Stimulated activated CD4-positive, alpha-beta T cell treated with anti-CD3 and anti-CD28 coated beads, Interleukin-1b, Interleukin-23, amount 100 ng/mL, for 24 hours (primary cell): ENCODE data around the gene ELANE.
"Not testable (repeated sequence)": the region's sequence is repeated elsewhere in the genome, so short reads cannot be mapped to it uniquely, and the experiment has no call there.

Source experiments
- DNase-seq, 4 experiments: peaks; one replicate each; pipeline ENCODE4 v3.0.0-alpha.2; 2020; ENCODE audit warnings: low read depth in 4 of 4, low spot score in 1 of 4

The ELANE gene

DNA sequence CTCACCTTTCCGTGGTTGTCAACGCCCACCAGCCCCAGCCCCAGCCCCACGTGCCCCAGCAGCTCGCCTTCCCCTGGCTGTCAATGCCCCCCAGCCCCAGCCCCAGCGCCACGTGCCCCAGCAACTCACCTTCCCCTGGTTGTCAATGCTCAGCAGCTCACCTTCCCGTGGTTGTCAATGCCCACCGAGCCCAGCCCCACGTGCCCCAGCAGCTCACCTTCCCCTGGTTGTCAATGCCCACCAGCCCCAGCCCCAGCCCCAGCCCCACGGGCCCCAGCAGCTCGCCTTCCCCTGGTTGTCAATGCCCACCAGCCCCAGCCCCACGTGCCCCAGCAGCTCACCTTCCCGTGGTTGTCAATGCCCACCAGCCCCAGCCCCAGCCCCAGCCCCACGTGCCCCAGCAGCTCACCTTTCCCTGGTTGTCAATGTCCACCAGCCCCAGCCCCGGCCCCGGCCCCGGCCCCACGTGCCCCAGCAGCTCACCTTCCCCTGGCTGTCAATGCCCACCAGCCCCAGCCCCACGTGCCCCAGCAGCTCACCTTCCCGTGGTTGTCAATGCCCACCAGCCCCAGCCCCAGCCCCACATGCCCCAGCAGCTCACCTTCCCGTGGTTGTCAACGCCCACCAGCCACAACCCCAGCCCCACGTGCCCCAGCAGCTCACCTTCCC lies 26.0 kb downstream of the ELANE start:
- DNase-seq, result not testable (repeated sequence)

DNA sequence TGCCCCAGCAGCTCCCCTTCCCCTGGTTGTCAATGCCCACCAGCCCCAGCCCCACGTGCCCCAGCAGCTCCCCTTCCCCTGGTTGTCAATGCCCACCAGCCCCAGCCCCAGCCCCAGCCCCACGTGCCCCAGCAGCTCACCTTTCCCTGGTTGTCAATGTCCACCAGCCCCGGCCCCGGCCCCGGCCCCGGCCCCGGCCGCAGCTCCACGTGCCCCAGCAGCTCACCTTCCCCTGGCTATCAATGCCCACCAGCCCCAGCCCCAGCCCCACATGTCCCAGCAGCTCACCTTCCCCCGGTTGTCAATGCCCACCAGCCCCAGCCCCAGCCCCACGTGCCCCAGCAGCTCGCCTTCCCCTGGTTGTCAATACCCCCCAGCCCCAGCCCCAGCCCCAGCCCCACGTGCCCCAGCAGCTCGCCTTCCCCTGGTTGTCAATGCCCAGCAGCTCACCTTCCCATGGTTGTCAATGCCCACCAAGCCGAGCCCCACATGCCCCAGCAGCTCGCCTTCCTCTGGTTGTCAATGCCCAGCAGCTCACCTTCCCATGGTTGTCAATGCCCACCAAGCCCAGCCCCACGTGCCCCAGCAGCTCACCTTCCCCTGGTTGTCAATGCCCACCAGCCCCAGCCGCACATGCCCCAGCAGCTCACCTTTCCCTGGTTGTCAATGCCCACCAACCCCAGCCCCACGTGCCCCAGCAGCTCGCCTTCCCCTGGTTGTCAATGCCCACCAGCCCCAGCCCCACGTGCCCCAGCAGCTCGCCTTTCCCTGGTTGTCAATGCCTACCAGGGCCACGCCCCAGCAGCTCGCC lies 26.9 kb downstream of the ELANE start:
- not testable (repeated sequence) for DNase-seq

DNA sequence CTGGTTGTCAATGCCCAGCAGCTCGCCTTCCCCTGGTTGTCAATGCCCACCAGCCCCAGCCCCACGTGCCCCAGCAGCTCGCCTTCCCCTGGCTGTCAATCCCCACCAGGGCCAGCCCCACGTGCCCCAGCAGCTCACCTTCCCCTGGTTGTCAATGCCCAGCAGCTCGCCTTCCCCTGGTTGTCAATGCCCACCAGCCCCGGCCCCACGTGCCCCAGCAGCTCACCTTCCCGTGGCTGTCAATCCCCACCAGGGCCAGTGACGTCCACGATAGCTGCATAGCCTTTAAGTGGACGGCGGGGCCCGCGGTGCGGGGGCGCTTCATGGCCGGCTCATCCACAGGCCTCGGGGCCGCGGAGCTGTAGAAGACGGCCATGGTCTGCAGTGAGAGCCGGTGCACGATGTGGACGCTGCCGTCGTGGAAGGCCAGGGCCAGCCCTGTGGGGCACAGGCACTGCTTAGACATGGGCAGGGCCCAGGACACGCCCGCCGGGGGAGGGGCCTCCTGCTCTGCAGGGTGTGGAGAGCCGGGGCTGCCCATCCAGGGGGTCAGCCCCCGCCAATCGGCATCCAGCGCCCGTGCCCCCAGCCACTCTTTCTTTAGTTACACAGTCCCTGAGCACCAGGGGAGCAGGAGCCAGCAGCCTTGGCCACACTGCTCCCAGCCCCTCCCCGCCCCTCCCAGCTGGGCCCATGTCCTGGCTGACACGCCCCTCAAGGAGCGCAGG lies 27.8 kb downstream of the ELANE start:
- no peak for DNase-seq

DNA sequence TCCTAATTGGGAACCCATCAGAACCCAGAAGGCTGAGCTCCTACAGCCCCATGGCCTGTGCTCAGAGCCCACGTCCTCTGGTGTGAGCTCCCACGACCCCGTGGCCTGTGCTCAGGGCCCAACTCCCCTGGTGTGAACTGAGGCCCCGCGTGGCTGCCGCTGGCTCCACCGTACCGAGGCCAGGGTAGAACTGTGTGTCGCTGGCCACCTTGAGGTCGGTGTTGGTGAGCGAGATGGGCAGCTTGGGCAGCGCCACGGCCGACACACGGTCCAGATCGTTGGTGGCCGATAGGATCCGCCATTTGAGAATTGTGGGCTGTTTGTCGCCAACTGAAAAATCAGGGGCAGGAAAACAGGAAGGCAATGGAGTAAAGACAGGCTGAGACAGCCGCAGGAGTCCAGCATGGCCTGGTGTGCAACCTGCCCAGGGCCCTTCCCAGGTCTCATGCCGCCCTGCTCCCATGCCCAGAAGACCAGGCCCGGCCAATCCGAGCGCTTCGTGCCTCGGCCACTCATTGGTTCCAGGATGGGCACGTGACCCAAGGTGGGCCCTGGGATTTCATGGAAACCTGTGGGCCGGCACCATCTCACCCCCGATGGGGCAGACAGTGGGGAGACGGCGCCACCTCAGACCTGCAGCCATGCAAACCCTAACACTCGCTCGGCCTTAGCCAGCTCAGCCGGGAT lies 29.4 kb downstream of the ELANE start:
- no peak for DNase-seq

DNA sequence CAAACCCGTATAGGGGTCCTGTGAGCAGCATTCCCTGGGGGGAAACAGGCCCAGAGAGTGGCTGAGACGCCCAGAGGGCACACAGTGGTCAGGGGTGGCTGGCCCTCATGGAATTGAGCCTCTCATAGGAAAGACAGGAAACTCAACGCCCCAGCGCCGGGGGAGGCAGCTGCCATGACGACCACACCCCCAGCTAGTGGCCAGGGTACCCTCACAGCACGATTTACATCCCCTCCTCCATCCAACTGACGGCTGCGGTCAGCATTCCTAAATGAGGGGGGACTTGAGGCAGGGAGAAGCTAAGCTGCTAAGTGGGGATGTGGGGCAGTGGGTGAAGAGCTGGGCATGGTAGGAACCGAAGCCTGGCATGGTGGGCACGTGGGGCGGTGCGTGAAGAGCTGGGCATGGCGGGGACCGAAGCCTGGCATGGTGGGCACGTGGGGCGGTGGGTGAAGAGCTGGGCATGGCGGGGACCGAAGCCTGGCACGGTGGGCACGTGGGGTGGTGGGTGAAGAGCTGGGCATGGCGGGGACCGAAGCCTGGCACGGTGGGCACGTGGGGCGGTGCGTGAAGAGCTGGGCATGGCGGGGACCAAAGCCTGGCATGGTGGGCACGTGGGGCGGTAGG lies 30.9 kb downstream of the ELANE start:
- DNase-seq, result no peak

DNA sequence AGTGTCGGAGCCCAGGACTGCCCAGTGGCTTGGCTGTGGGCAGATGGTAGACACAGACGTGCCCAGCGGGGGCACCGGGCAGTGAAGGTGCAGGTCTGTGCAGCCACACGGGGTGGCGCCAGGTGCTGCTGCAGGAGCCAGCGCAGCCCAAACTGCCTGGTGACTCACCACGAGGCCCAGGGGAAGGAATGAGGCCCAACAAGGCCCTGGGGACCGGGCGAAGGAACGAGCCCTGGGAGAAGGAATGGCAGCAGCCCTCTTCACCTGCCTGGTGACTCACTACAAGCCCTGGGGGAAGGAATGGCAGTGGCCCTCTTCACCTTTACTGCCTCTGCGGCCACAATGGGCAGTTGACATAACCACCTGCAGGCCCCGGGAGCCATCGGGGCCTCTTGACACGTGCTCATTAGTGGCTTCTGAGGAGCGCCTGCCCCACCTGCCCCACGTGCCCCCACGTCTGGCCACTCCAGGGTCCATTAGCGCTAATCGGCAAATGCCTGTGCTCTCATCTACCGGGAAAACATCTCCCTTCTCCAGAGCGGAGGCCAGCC lies 31.6 kb downstream of the ELANE start:
- DNase-seq, result no peak

DNA sequence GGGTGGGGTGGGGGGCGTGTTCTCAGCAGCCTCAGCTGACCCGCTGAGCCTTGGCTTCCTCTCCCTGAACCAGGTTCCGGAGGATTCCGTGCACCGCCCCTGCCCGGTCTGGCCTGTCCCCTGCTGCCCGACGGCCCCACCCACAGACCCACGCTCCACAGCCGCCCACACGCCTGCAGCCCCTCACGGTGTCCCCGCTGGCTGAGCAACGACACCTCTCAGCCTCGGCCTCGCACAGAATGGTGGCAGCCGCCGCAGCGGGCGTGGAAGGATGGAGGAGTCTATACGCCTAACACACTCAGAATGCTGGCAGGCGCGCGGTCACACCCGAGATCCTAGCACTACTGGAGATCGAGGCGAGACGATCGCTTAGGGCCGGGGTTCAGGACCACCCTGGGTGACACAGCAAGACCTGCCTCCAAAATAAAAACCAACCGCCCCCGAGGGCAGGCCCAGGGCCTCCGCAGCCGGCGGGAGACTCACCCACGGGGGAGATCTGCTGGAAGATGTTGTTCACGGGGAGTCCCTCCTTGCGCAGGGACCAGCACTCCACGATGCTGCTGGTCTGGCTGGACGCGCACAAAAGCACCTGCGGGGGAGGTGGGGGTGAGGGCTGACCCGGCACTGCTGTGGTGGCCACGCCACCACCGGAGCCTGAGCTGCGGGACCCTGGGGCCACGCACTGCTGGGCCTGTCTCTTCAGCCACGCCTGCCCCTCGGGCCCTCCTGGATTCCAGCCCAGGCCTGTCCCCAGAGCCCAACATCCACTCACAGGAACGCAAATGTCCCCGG lies 32.5 kb downstream of the ELANE start:
- no peak for DNase-seq

DNA sequence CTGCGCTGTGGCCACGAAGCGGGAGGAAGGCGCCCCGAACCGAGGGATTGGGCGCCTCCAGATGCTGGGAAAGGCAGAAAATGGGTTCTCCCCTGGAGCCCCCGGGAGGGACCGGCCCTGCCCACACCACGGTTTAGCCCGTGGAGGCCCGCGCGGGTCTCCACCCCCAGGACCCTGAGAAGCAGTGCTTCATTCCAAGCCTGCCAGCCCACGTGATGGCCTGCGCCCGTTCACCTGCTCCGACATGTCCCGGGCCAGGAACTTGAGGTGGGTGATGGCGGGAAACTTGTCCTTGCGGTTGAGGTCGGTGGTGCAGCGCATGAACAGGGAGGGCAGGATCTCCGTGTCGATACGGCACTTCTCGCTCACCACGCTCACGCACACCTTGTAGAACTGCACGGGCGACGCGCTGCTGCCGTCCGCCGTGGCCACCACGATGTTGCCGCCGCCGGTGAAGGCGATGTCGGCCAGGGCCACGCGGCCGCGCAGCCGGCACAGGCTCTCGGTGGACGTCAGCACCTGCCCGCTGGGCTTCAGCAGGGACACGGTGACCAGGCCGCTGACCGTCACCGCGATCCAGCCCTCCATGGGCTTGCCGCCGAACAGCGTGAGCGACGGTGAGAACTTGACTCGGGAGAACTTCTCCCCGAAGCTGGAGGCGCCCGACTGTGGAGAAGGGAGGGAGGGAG lies 33.6 kb downstream of the ELANE start:
- DNase-seq, result no peak

DNA sequence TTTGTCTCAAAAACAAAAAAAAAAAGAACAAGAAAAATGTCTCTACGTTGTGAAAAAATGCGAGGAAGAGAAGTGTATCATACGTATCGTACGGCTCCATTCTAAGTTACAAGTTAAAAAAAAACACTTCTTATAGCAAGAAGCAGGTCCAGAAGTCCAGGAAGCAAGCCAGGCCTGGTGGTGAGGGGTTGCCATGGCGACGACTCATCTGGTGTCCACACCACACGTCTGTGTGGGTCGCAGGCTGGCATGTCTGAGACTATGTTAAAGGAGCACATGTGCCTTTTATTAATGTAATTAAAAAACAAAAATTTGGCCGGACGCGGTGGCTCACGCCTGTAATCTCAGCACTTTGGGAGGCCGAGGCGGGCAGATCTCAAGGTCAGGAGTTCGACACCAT lies 35.0 kb downstream of the ELANE start:
- no peak for DNase-seq

DNA sequence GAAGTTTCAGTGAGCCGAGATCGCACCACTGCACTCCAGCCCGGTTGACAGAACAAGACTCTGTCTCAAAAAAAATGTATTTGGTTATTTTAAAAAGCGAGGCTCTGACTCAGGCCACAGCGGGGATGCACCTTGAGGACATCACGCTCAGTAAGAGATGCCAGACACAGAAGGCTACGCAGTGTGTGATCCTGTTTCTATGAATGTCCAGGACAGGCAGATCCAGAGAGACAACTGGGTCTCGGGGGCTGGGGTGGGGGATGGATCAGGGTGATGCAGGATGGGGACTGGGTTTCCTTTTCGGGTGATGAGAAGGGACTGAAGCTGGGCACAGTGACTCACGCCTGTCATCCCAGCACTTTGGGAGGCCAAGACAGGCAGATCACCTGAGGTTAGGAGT lies 35.5 kb downstream of the ELANE start:
- no peak for DNase-seq

DNA sequence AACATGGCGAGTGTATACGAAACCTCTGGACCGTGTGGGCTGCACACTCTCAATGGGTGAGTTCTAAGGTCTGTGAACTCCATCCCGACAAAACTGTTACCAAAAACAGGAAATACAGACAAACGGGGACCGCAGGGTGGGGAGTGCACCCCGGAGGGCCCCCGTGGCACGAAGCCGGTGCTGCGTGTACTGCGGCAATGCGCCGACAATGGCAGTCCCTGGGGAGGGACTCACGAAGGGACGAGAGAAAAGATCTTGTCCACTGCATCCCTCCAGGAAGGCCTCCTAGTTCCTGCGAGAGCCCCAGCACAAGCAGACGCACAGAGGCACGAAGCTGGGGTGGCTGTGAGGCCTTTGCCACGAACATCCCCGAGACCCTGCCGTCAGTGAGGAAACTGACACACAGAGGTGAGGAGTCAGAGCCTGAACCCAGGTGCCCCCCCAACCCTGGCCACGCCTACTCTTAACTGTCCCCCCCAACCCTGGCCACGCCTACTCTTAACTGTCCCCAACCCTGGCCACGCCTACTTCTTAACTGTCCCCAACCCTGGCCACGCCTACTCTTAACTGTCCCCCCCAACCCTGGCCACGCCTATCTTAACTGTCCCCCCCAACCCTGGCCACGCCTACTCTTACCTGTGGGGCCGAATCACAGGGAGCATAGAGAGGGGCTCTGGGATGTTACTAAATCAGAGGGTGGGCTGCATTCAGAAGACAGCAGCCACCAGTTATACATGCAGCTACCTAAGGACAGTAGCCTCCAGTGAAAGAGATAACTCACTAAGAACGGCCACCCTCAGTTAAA lies 36.7 kb downstream of the ELANE start:
- DNase-seq, result no peak

DNA sequence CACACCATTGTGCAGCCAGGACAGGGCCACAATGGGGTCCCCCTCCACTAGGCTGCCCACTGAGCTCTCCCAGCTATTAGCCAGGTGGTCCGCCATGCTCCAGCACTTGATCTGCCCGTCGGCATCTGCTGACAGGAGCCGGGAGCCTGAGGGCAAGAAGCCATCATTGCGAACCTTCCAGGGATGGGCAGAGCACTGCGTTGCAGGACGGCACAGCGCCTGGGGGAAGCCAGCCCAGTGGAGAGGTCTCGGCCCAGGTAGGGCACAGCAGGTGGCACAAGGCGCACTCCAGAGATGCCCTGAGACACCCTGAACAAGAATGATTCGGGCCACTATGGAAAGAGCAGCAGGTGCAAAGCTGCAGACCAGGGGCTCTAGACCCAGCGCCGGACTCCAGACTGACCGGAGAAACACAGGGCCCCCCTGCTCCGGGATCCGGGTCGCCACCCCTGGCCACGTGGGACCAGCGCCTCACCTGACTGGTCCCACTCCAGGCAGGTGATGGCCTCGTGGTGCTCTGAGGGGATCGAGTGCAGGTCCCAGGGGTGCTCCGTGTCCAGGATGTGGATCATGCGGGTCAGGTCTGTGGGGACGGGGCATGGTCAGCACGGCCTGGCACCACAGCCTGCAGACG lies 37.7 kb downstream of the ELANE start:
- DNase-seq, result no peak

DNA sequence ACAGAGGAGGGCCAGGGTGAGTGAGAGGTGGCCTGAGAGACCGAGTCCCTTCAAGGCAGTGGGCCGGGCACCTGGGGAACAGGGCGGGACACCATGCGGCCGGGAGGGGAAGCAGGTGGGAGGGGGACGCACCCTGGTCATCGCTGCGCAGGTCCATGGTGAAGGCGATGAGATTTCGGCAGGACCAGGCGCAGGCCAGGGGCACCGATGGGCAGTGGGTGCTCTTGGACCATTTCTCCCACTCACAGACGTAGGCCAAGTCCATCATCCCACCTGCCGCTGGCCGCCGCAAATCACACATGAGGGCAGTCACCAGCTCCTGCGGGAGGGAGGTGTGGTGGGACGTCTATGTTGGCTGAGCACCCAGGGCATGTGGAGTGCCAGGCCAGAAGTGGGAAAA lies 38.7 kb downstream of the ELANE start:
- DNase-seq, result no peak

DNA sequence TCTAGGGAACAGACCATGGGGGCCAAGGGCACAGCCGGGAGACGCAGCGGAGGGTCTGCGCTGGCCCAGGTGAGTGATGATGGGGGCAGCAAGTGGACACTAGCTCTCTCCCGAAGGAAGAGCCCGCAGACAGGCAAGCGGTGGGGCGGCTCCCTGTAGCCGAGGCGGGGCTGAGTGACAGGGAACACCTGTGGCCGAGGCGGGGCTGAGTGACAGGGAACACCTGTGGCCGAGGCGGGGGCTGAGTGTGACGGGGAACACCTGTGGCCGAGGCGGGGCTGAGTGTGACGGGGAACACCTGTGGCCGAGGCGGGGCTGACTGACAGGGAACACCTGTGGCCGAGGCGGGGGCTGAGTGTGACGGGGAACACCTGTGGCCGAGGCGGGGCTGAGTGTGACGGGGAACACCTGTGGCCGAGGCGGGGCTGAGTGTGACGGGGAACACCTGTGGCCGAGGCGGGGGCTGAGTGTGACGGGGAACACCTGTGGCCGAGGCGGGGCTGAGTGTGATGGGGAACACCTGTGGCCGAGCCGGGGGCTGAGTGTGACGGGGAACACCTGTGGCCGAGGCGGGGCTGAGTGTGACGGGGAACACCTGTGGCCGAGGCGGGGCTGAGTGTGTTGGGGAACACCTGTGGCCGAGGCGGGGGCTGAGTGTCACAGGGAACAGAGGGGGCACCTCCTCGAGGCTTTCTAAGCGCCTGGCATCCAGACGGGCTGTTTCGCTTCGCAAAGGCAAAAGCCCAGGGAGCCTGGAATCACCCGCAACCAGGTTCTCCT lies 39.5 kb downstream of the ELANE start:
- DNase-seq, result not testable (repeated sequence)

DNA sequence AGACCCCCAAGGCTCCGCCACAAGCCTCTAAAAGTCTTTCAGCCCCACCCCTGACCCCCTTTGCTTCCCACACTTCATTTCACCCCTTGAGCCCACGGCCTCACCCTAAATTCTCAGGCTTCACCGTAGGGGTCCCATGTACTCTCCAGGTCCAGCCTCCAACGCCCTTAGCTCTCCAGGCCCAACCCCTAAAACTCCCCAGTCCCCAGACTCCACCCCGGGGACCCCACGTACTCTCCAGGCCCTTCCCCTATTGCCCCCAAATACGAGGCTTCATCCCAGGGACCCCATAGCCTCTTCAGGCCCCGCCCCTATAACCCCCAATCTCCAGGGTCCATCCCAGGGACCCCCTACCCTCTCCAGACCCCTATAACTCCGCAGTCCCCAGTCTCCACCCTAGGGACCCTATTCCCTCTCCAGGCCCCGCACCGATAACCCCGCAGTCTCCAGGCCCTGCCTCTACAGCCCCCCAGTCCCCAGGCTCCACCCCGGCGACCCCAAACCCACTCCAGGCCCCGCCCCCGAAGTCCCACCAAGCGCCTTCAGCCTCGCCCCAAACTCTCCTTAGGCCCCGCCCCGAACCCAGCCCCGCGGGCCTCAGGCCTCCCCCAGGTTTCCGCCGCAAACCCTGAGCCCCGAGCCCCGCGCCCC lies 40.3 kb downstream of the ELANE start:
- DNase-seq, result no peak

DNA sequence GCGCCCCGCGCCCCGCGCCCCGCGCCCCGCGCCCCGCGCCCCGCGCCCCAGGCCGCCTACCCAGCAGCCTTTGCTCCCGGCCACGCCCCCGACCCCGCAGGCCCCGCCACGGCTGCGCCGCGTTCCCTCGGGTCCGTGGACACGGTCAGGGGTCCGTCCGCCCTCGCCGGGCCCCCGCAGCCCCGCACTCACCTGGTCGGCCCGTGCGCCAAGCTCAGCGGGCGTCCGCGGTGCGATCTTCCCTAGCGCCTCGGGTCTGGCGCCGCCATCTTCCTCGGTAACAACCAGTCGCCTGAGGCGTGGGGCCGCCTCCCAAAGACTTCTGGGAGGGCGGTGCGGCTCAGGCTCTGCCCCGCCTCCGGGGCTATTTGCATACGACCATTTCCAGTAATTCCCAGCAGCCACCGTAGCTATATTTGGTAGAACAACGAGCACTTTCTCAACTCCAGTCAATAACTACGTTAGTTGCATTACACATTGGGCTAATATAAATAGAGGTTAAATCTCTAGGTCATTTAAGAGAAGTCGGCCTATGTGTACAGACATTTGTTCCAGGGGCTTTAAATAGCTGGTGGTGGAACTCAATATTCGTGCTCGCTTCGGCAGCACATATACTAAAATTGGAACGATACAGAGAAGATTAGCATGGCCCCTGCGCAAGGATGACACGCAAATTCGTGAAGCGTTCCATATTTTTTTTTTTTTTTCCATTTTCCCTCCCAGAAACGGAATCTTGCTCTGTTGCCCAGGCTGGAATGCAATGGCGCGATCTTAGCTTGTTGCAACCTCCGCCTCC lies 41.0 kb downstream of the ELANE start, which contains the start of the genes MED16 and RNU6-9:
Gene MED16, minus strand, starts transcription at position 294 of the 796 bp plus-strand sequence. CDS start 2,056 bp downstream, outside the sequence.
Gene RNU6-9, plus strand, starts transcription at position 591 of the 796 bp plus-strand sequence.
- DNase-seq, result peak; percentile 69 to 86 (median 78)
